ENCODE measurements around the gene TFB1M.

TFB1M gene

GRCh38 chr6:155306958-155307357 is 7.3 kb downstream of the TFB1M start:
- H3K36me3 ChIP-seq (ENCODE audit: control insufficient read depth, insufficient read depth, low read length): peaks cover 1% of the 10 kb centered on the region
- no peak for DNase-seq (ENCODE audit: extremely low read depth, insufficient read length)
- no peak overlapping the region for H3K4me3 ChIP-seq (replicated peaks; ENCODE audit: low read depth, low read length)
- no peak for TF ChIP-seq CTCF (IDR thresholded peaks at IDR 0.05; ENCODE audit: insufficient read depth, low read length, poor library complexity, severe bottlenecking)
- H3K27me3 ChIP-seq (replicated peaks; ENCODE audit: control insufficient read depth, insufficient read depth, low read length): no peaks in the 10 kb centered on the region

GRCh38 chr6:155303361-155303870 is 10.9 kb downstream of the TFB1M start:
- peaks cover 5% of the 10 kb centered on the region; the same call in 1 of the 2 replicates for H3K36me3 ChIP-seq (ENCODE audit: control insufficient read depth, insufficient read depth, low read length)
- H3K27me3 ChIP-seq (replicated peaks; ENCODE audit: control insufficient read depth, insufficient read depth, low read length): no peaks in the 10 kb centered on the region
- no peak for TF ChIP-seq CTCF (IDR thresholded peaks at IDR 0.05; ENCODE audit: insufficient read depth, low read length, poor library complexity, severe bottlenecking)
- H3K4me3 ChIP-seq (replicated peaks; ENCODE audit: low read depth, low read length): no peak overlapping the region
- DNase-seq (ENCODE audit: extremely low read depth, insufficient read length): no peak

- H3K36me3 ChIP-seq (ENCODE audit: control insufficient read depth, insufficient read depth, low read length): peaks cover 6% of the 10 kb centered on the region
- no peak for TF ChIP-seq CTCF (IDR thresholded peaks at IDR 0.05; ENCODE audit: insufficient read depth, low read length, poor library complexity, severe bottlenecking)
- DNase-seq (ENCODE audit: extremely low read depth, insufficient read length): no peak
- H3K4me3 ChIP-seq (replicated peaks; ENCODE audit: low read depth, low read length): no peak overlapping the region
- no peaks in the 10 kb centered on the region for H3K27me3 ChIP-seq (replicated peaks; ENCODE audit: control insufficient read depth, insufficient read depth, low read length)
These were observed 12.4 kb downstream of the TFB1M start for GRCh38 chr6:155301867-155302266.

- TF ChIP-seq CTCF (IDR thresholded peaks at IDR 0.05; ENCODE audit: insufficient read depth, low read length, poor library complexity, severe bottlenecking): no peak
- H3K36me3 ChIP-seq (ENCODE audit: control insufficient read depth, insufficient read depth, low read length): peaks cover 7% of the 10 kb centered on the region
- DNase-seq (ENCODE audit: extremely low read depth, insufficient read length): no peak
- H3K4me3 ChIP-seq (replicated peaks; ENCODE audit: low read depth, low read length): no peak overlapping the region
- H3K27me3 ChIP-seq (replicated peaks; ENCODE audit: control insufficient read depth, insufficient read depth, low read length): no peaks in the 10 kb centered on the region
These were observed 16.6 kb downstream of the TFB1M start for GRCh38 chr6:155297669-155298068.

- Histone ChIP-seq H3K4me3 (replicated peaks; ENCODE audit: low read depth, low read length) (no peak overlapping the region), H3K36me3 (ENCODE audit: control insufficient read depth, insufficient read depth, low read length) (peaks cover 9% of the 10 kb centered on the region)
These were observed 21.6 kb downstream of the TFB1M start for GRCh38 chr6:155292711-155293110.

More at GRCh38 chr6:155292711-155293110, 21.6 kb downstream of the TFB1M start:
- no peak for DNase-seq (ENCODE audit: extremely low read depth, insufficient read length)
- TF ChIP-seq CTCF (IDR thresholded peaks at IDR 0.05; ENCODE audit: insufficient read depth, low read length, poor library complexity, severe bottlenecking): no peak
- H3K27me3 ChIP-seq (replicated peaks; ENCODE audit: control insufficient read depth, insufficient read depth, low read length): no peaks in the 10 kb centered on the region
